ENCODE results near the gene B4GALT5. TPM values are rescaled to one million over a fixed set of nuclear protein-coding genes. Genes with fewer than 3 reads are reported as not detected.
"Not testable (repeated sequence)": the region's sequence is repeated elsewhere in the genome, so short reads cannot be mapped to it uniquely, and the experiment has no call there.

Gene B4GALT5
- total RNA-seq, 1 donor from 2014 or later, result 72.9 TPM

- intact Hi-C loops (cut with micrococcal nuclease), result loop anchor here (5.0 kb wide), 1 partner anchor 33 kb away; no protein-coding TSS in a partner anchor
- no peak for TF ChIP-seq CTCF (IDR thresholded peaks at IDR 0.05)
- H3K9me3 Mint-ChIP-seq, result no peaks in the 10 kb centered on the region
- H3K4me1 Mint-ChIP-seq, result peaks cover 13% of the 10 kb centered on the region
- H3K36me3 Mint-ChIP-seq (ENCODE audit: low read depth), result no peaks in the 10 kb centered on the region
- CTCF ChIA-PET, result interaction anchor here (1.8 kb wide), 1 partner anchor 231 kb away, joined by 8 read pairs; no protein-coding TSS in a partner anchor
- H3K27ac Mint-ChIP-seq, result no peak overlapping the region
- H3K27me3 Mint-ChIP-seq, result no peaks in the 10 kb centered on the region
- no peak for DNase-seq
- POLR2A ChIA-PET, result interaction anchor here (0.9 to 1.3 kb wide), 2 partner anchors 198 to 301 kb away, joined by 3 to 9 read pairs; partner anchors contain the start of genes SLC9A8 and SPATA2
- no peak overlapping the region for H3K4me3 Mint-ChIP-seq
- no peak for ATAC-seq (ENCODE audit: low read depth)
These were observed 99.2 kb downstream of the B4GALT5 start for GRCh38 chr20:49614338-49615050.

GRCh38 chr20:49612127-49612738 lies 101.4 kb downstream of the B4GALT5 start:
- ChIA-PET POLR2A (interaction anchor here (1.1 to 1.7 kb wide), 2 partner anchors 190 to 232 kb away, joined by 6 to 7 read pairs; no protein-coding TSS in a partner anchor), CTCF (interaction anchor here (0.6 to 3.5 kb wide), 11 partner anchors 9 to 234 kb away, joined by 3 to 23 read pairs (median 5); no protein-coding TSS in a partner anchor)
- Mint-ChIP-seq H3K27ac (no peak overlapping the region), H3K27me3 (peaks cover 12% of the 10 kb centered on the region), H3K36me3 (ENCODE audit: low read depth) (no peaks in the 10 kb centered on the region), H3K9me3 (no peaks in the 10 kb centered on the region), H3K4me3 (no peak overlapping the region), H3K4me1 (peaks cover 23% of the 10 kb centered on the region)
- no peak for DNase-seq
- no peak for ATAC-seq (ENCODE audit: low read depth)
- intact Hi-C loops (cut with micrococcal nuclease), result loop anchor here (5.0 kb wide), 1 partner anchor 35 kb away; no protein-coding TSS in a partner anchor
- no peak for TF ChIP-seq CTCF (IDR thresholded peaks at IDR 0.05)

GRCh38 chr20:49611539-49612126 lies 102.0 kb downstream of the B4GALT5 start:
- ChIA-PET CTCF (interaction anchor here (0.8 to 3.5 kb wide), 10 partner anchors 9 to 234 kb away, joined by 3 to 23 read pairs (median 5); no protein-coding TSS in a partner anchor), POLR2A (interaction anchor here (1.4 to 1.7 kb wide), 2 partner anchors 190 to 277 kb away, joined by 4 to 6 read pairs; no protein-coding TSS in a partner anchor)
- not testable (repeated sequence) for H3K27ac Mint-ChIP-seq; DNase-seq; ATAC-seq (ENCODE audit: low read depth); H3K9me3 Mint-ChIP-seq; H3K36me3 Mint-ChIP-seq (ENCODE audit: low read depth); H3K4me3 Mint-ChIP-seq
- Mint-ChIP-seq H3K4me1 (peaks cover 23% of the 10 kb centered on the region), H3K27me3 (peaks cover 12% of the 10 kb centered on the region)
- intact Hi-C loops (cut with micrococcal nuclease), result loop anchor here (1.0 to 5.0 kb wide), 7 partner anchors 9 to 317 kb away; no protein-coding TSS in a partner anchor

- CTCF ChIA-PET, result interaction anchor here (1.0 to 5.9 kb wide), 20 partner anchors 10 to 278 kb away, joined by 3 to 85 read pairs (median 5); partner anchors contain the start of genes B4GALT5 and SLC9A8
- peak; percentile 87 for ATAC-seq (ENCODE audit: low read depth)
- Mint-ChIP-seq H3K27ac (no peak overlapping the region), H3K27me3 (peaks cover 12% of the 10 kb centered on the region), H3K36me3 (ENCODE audit: low read depth) (no peaks in the 10 kb centered on the region), H3K4me1 (peaks cover 21% of the 10 kb centered on the region), H3K9me3 (no peaks in the 10 kb centered on the region), H3K4me3 (peak overlapping the region; percentile 68)
- POLR2A ChIA-PET, result interaction anchor here (0.6 to 1.7 kb wide), 6 partner anchors 9 to 278 kb away, joined by 3 to 8 read pairs (median 4); no protein-coding TSS in a partner anchor
- intact Hi-C loops (cut with micrococcal nuclease), result loop anchor here (1.0 to 5.0 kb wide), 7 partner anchors 9 to 317 kb away; no protein-coding TSS in a partner anchor
- peak; percentile 79 for TF ChIP-seq CTCF (IDR thresholded peaks at IDR 0.05)
- DNase-seq, result peak; percentile 81
These were observed 102.8 kb downstream of the B4GALT5 start for GRCh38 chr20:49610691-49611538.
